ENCODE results near the gene CDC25B. TPM values are rescaled to one million over a fixed set of nuclear protein-coding genes. Genes with fewer than 3 reads are reported as not detected.

Gene CDC25B
- total and polyA plus RNA-seq, 2 of the 13 experiments (the other 11 are each of a cell fraction or from before 2014, with no cell fraction given) = 14.5 to 19.4 TPM

- TF ChIP-seq PRDM4 (CRISPR knock-in tag; IDR thresholded peaks at IDR 0.05; ENCODE audit: borderline replicate concordance) (no peak; the same call in 1 of the 2 replicates), CENPX (CRISPR knock-in tag; IDR thresholded peaks at IDR 0.05) (no peak), ZNF710 (CRISPR knock-in tag; IDR thresholded peaks at IDR 0.05; ENCODE audit: borderline replicate concordance) (peak; percentile 85), ZNF331 (CRISPR knock-in tag; IDR thresholded peaks at IDR 0.05) (peak; percentile 53; the same call in 1 of the 2 replicates), HMG20A (CRISPR knock-in tag; IDR thresholded peaks at IDR 0.05; ENCODE audit: borderline replicate concordance) (no peak), PATZ1 (CRISPR knock-in tag; IDR thresholded peaks at IDR 0.05) (peak; percentile 64), WIZ (CRISPR knock-in tag; IDR thresholded peaks at IDR 0.05) (peak; percentile 87), GMEB2 (CRISPR knock-in tag; IDR thresholded peaks at IDR 0.05; ENCODE audit: low read depth) (no peak), ZNF713 (CRISPR knock-in tag; IDR thresholded peaks at IDR 0.05) (no peak; the same call in 1 of the 2 replicates), AHR (CRISPR knock-in tag; IDR thresholded peaks at IDR 0.05) (peak; percentile 46; the same call in 1 of the 2 replicates), NR3C1 (CRISPR knock-in tag; IDR thresholded peaks at IDR 0.05) (0 out of 2 replicates have a peak, but pooled peaks have one; percentile 80), ATAD3A (CRISPR knock-in tag; IDR thresholded peaks at IDR 0.05) (peak; percentile 71; the same call in 1 of the 2 replicates), PLSCR1 (CRISPR knock-in tag; IDR thresholded peaks at IDR 0.05; ENCODE audit: borderline replicate concordance) (no peak), NFYB (CRISPR knock-in tag; IDR thresholded peaks at IDR 0.05) (peak; percentile 89), TRAFD1 (CRISPR knock-in tag; IDR thresholded peaks at IDR 0.05; ENCODE audit: borderline replicate concordance) (no peak), FOXO1 (CRISPR knock-in tag; IDR thresholded peaks at IDR 0.05) (no peak), FLYWCH1 (CRISPR knock-in tag; IDR thresholded peaks at IDR 0.05) (peak; percentile 88; the same call in 1 of the 2 replicates), PHB2 (IDR thresholded peaks at IDR 0.05; ENCODE audit: partially characterized antibody) (no peak)
Measured at GRCh38 chr20:3846740-3847428, 50.8 kb downstream of the CDC25B start, which contains the start of gene MAVS (continued).

Measured in HepG2 (cell line).